Calu3 (cell line): ENCODE measurements around the gene UACA. TPM values are rescaled to one million over a fixed set of nuclear protein-coding genes. Genes with fewer than 3 reads are reported as not detected.

Experiments
- BruUV-seq: library from RNA; stranded (reverse); fragments of 400-500 nt; replicated peaks from 2 replicates; lab custom pipeline; 2021; lab: Mats Ljungman, UMichigan
- CTCF ChIA-PET: fragments of 300-600 bp; sonication (Branson Sonifier 250); formaldehyde crosslinking; loops from one replicate; lab custom pipeline; 2022; ENCODE audit warnings: antibody characterized with exemption; lab: Charles Lee
- DNase-seq: peaks from one replicate; pipeline ENCODE4 v3.0.0; 2022
- H3K27ac Mint-ChIP-seq: one replicate; pipeline ENCODE4 v1.8.0; 2022; ENCODE audit warnings: mixed read lengths; ENCODE audit not compliant: unreplicated experiment
- H3K27me3 Mint-ChIP-seq: one replicate; pipeline ENCODE4 v1.8.0; 2022; ENCODE audit warnings: mixed read lengths; ENCODE audit not compliant: unreplicated experiment
- H3K36me3 Mint-ChIP-seq: one replicate; pipeline ENCODE4 v1.8.0; 2022; ENCODE audit warnings: mild to moderate bottlenecking, moderate library complexity, mixed read lengths; ENCODE audit not compliant: insufficient read depth, unreplicated experiment
- H3K4me1 Mint-ChIP-seq: one replicate; pipeline ENCODE4 v1.8.0; 2022; ENCODE audit warnings: mild to moderate bottlenecking, low read depth, mixed read lengths; ENCODE audit not compliant: unreplicated experiment
- H3K4me3 Mint-ChIP-seq: one replicate; pipeline ENCODE4 v1.8.0; 2022; ENCODE audit warnings: mild to moderate bottlenecking, low read depth, moderate library complexity, mixed read lengths; ENCODE audit not compliant: unreplicated experiment
- H3K9me3 Mint-ChIP-seq: one replicate; pipeline ENCODE4 v1.8.0; 2022; ENCODE audit warnings: low read depth, mixed read lengths; ENCODE audit not compliant: unreplicated experiment
- intact Hi-C: fragments of 100-400 bp; cut with micrococcal nuclease; formaldehyde crosslinking; loops from one replicate; pipeline ENCODE4 v1.10.0; 2022; ENCODE audit not compliant: unreplicated experiment
- total RNA-seq: library from RNA; stranded (reverse); gene quantifications from 2 replicates; pipeline ENCODE4 v1.2.3, GENCODE V29; 2022
- TF ChIP-seq, protein P1 (sequence below): fragments of 200-600 bp; IDR thresholded peaks from one replicate; pipeline ENCODE4 v1.8.0; 2022; ENCODE audit warnings: antibody characterized with exemption; ENCODE audit not compliant: unreplicated experiment

Gene UACA
- total RNA-seq, 1 experiment from 2014 or later: 35.5 TPM

- peaks cover 19% of the 10 kb centered on the region for H3K4me1 Mint-ChIP-seq
- TF ChIP-seq, protein P1, sequence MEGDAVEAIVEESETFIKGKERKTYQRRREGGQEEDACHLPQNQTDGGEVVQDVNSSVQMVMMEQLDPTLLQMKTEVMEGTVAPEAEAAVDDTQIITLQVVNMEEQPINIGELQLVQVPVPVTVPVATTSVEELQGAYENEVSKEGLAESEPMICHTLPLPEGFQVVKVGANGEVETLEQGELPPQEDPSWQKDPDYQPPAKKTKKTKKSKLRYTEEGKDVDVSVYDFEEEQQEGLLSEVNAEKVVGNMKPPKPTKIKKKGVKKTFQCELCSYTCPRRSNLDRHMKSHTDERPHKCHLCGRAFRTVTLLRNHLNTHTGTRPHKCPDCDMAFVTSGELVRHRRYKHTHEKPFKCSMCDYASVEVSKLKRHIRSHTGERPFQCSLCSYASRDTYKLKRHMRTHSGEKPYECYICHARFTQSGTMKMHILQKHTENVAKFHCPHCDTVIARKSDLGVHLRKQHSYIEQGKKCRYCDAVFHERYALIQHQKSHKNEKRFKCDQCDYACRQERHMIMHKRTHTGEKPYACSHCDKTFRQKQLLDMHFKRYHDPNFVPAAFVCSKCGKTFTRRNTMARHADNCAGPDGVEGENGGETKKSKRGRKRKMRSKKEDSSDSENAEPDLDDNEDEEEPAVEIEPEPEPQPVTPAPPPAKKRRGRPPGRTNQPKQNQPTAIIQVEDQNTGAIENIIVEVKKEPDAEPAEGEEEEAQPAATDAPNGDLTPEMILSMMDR: no peak
- CTCF ChIA-PET: interaction anchor here (0.6 to 1.7 kb wide), 7 partner anchors 9 to 1181 kb away, joined by 3 to 7 read pairs (median 3); no protein-coding TSS in a partner anchor
- peak; percentile 24 for DNase-seq
- H3K4me3 Mint-ChIP-seq: peak overlapping the region; percentile 20
- peaks cover 3% of the 10 kb centered on the region for H3K9me3 Mint-ChIP-seq
- H3K36me3 Mint-ChIP-seq: no peaks in the 10 kb centered on the region
- peak overlapping the region; percentile 44 for H3K27ac Mint-ChIP-seq
- intact Hi-C loops: no loop called here
- H3K27me3 Mint-ChIP-seq: no peaks in the 10 kb centered on the region
- BruUV-seq: no TSS peak
Measured at GRCh38 chr15:70643783-70644125, 119.6 kb downstream of the UACA start.

DNA sequence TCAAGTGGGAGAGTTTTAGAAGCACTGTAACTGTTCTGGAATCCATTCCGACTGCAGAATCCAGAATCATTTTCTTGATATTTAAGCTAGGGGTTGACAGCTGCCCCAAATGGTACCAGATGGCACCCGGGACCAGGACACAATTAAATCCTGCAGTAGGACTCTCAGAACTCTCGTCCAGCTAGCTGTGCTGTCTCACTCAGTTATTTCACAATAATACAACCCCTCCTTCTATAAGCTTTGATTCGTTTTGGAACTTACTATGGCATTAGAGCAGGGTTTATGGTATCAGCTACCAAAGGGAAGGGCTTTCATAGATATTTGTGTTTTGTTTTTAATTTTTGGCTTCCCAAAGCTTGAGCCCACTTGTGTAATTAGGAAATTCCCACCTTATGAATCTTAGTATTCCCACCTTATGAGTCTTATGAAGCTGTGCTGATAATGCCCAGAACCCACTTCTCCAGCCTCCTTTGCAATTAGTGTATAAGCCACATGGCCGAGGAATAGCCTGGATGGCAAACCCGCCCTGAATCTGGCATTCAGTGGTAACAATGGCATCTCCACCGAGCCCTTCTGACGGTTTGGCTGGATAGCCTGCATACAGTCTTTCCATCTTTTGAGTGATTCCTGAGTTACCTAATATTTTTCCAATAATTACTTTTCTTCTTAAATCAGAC lies 120.1 kb downstream of the UACA start:
- TF ChIP-seq, protein P1: no peak
- Mint-ChIP-seq H3K36me3 (no peaks in the 10 kb centered on the region), H3K4me1 (peaks cover 19% of the 10 kb centered on the region), H3K27ac (peak overlapping the region; percentile 44), H3K9me3 (peaks cover 3% of the 10 kb centered on the region), H3K4me3 (peak overlapping the region; percentile 20), H3K27me3 (no peaks in the 10 kb centered on the region)
- CTCF ChIA-PET: interaction anchor here (0.8 to 1.7 kb wide), 6 partner anchors 10 to 74 kb away, joined by 3 to 7 read pairs (median 4); no protein-coding TSS in a partner anchor
- intact Hi-C loops: no loop called here
- no TSS peak for BruUV-seq
- DNase-seq: peak; percentile 14

- no peaks in the 10 kb centered on the region for H3K9me3 Mint-ChIP-seq
- intact Hi-C loops: loop anchor here (2.0 kb wide), 1 partner anchor 68 kb away; no protein-coding TSS in a partner anchor
- CTCF ChIA-PET: interaction anchor here (0.6 to 1.5 kb wide), 8 partner anchors 17 to 262 kb away, joined by 3 to 30 read pairs (median 4); no protein-coding TSS in a partner anchor
- H3K36me3 Mint-ChIP-seq: no peaks in the 10 kb centered on the region
- no peak overlapping the region for H3K27ac Mint-ChIP-seq
- no TSS peak for BruUV-seq
- no peaks in the 10 kb centered on the region for H3K27me3 Mint-ChIP-seq
- no peak overlapping the region for H3K4me3 Mint-ChIP-seq
- TF ChIP-seq, protein P1: no peak
- H3K4me1 Mint-ChIP-seq: peaks cover 29% of the 10 kb centered on the region
- DNase-seq: peak; percentile 50
Measured at GRCh38 chr15:70636540-70637165, 126.7 kb downstream of the UACA start.

DNA sequence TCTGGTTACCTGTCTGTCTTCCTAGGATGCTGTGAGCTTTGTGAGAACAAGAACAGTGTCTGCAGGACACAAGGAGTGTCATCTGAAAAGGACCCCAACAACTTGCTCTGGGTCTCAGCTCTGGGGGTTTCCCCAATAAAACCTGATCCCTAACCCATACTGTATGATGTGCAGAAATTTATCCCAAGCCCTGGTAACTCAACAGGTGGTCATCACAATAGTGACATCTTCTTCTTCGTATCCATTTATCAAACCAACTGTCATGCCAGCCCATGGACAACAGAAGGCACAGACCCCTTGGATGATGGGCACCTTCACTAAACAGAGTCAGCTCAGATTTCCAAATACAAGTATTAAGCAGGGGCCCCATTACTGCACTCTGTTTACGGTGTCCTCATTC lies 127.5 kb downstream of the UACA start:
- no peaks in the 10 kb centered on the region for H3K9me3 Mint-ChIP-seq
- H3K4me3 Mint-ChIP-seq: no peak overlapping the region
- CTCF ChIA-PET: interaction anchor here (0.8 to 1.3 kb wide), 2 partner anchors 67 to 128 kb away, joined by 3 to 6 read pairs; no protein-coding TSS in a partner anchor
- BruUV-seq: no TSS peak
- H3K27ac Mint-ChIP-seq: no peak overlapping the region
- peaks cover 29% of the 10 kb centered on the region for H3K4me1 Mint-ChIP-seq
- H3K36me3 Mint-ChIP-seq: no peaks in the 10 kb centered on the region
- DNase-seq: no peak
- no peaks in the 10 kb centered on the region for H3K27me3 Mint-ChIP-seq
- intact Hi-C loops: loop anchor here (2.0 kb wide), 1 partner anchor 67 kb away; no protein-coding TSS in a partner anchor
- TF ChIP-seq, protein P1: no peak
